Caco-2 (cell line): ENCODE results near the gene QSOX2. TPM values are rescaled to one million over a fixed set of nuclear protein-coding genes. Genes with fewer than 3 reads are reported as not detected.

ENCODE experiments used
- BruUV-seq: library from RNA; stranded (reverse); fragments of 400-500 nt; replicated peaks from 2 replicates; lab custom pipeline; 2021; lab: Mats Ljungman, UMichigan
- CTCF ChIA-PET: fragments of 300-600 bp; sonication (Branson Sonifier 250); formaldehyde crosslinking; loops from one replicate; lab custom pipeline; 2022; ENCODE audit warnings: antibody characterized with exemption; lab: Charles Lee
- POLR2A ChIA-PET: fragments of 300-600 bp; sonication (Branson Sonifier 250); formaldehyde crosslinking; loops from one replicate; lab custom pipeline; 2022; ENCODE audit warnings: antibody characterized with exemption; lab: Charles Lee
- DNase-seq, 2 experiments: peaks; one replicate each; pipeline versions ENCODE4 v3.0.0 to v3.0.0-alpha.2; 2020 to 2022
- H3K27me3 ChIP-seq: replicated peaks from 2 replicates; pipeline ENCODE4 v1.6.0; 2011; ENCODE audit warnings: low read length; ENCODE audit not compliant: control insufficient read depth, insufficient read depth
- H3K36me3 ChIP-seq: 2 replicates; pipeline ENCODE4 v1.5.1; 2011; ENCODE audit warnings: low read length; ENCODE audit not compliant: control insufficient read depth, insufficient read depth
- H3K4me1 ChIP-seq: fragments of 250-450 bp; sonication (Bioruptor Pico); 2 replicates; pipeline ENCODE4 v1.5.1; 2020; ENCODE audit warnings: mild to moderate bottlenecking
- H3K4me3 ChIP-seq: 2 replicates; pipeline ENCODE4 v1.5.1; 2011; ENCODE audit warnings: low read depth, mild to moderate bottlenecking, control low read depth, low read length
- H3K9me3 ChIP-seq: fragments of 250-450 bp; sonication (Bioruptor Pico); 2 replicates; pipeline ENCODE4 v1.5.1; 2020; ENCODE audit warnings: mild to moderate bottlenecking, moderate library complexity
- H3K27ac Mint-ChIP-seq: one replicate; pipeline ENCODE4 v1.8.0; 2022; ENCODE audit warnings: mixed read lengths; ENCODE audit not compliant: unreplicated experiment
- H3K27me3 Mint-ChIP-seq: one replicate; pipeline ENCODE4 v1.8.0; 2022; ENCODE audit warnings: mixed read lengths; ENCODE audit not compliant: insufficient read depth, unreplicated experiment
- H3K36me3 Mint-ChIP-seq: one replicate; pipeline ENCODE4 v1.8.0; 2022; ENCODE audit warnings: mild to moderate bottlenecking, mixed read lengths; ENCODE audit not compliant: insufficient read depth, unreplicated experiment
- H3K4me1 Mint-ChIP-seq: one replicate; pipeline ENCODE4 v1.8.0; 2022; ENCODE audit warnings: low read depth, mixed read lengths; ENCODE audit not compliant: unreplicated experiment
- H3K4me3 Mint-ChIP-seq: one replicate; pipeline ENCODE4 v1.8.0; 2022; ENCODE audit warnings: mild to moderate bottlenecking, moderate library complexity, mixed read lengths; ENCODE audit not compliant: unreplicated experiment
- H3K9me3 Mint-ChIP-seq: one replicate; pipeline ENCODE4 v1.8.0; 2022; ENCODE audit warnings: mixed read lengths; ENCODE audit not compliant: unreplicated experiment
- CTCF ChIP-seq, 2 experiments: fragments of 200-600 bp in 1 of 2; IDR thresholded peaks; 1 replicate in 1 of 2; 2 replicates in 1 of 2; pipeline versions ENCODE4 v1.5.1 to v1.8.0; 2011 to 2022; ENCODE audit warnings: antibody characterized with exemption in 1 of 2, control low read depth in 1 of 2, inconsistent platforms in 1 of 2, low read depth in 1 of 2, low read length in 1 of 2, mild to moderate bottlenecking in 1 of 2, moderate library complexity in 1 of 2; ENCODE audit not compliant: insufficient read depth in 1 of 2, severe bottlenecking in 1 of 2, unreplicated experiment in 1 of 2
- intact Hi-C: fragments of 100-400 bp; cut with micrococcal nuclease; formaldehyde crosslinking; loops from one replicate; pipeline ENCODE4 v1.10.0; 2022; ENCODE audit not compliant: unreplicated experiment
- total RNA-seq: library from RNA; stranded (reverse); gene quantifications from 2 replicates; pipeline ENCODE4 v1.2.3, GENCODE V29; 2022

Gene QSOX2
- total RNA-seq, 1 experiment from 2014 or later, result 29.6 TPM

GRCh38 chr9:136293476-136294077 lies 48.0 kb upstream of the QSOX2 start:
- CTCF ChIA-PET, result no interaction called here

GRCh38 chr9:136292591-136293448 lies 47.2 kb upstream of the QSOX2 start:
- DNase-seq, result no peak
- H3K4me1 ChIP-seq, result peaks cover 20% of the 10 kb centered on the region
- TF ChIP-seq CTCF (IDR thresholded peaks at IDR 0.05; ENCODE audit: insufficient read depth in 1 of 2, low read depth in 1 of 2, low read length in 1 of 2, severe bottlenecking in 1 of 2, unreplicated experiment in 1 of 2), result no peak
- H3K9me3 Mint-ChIP-seq, result no peaks in the 10 kb centered on the region
- CTCF ChIA-PET, result no interaction called here
- no peak overlapping the region for H3K27ac Mint-ChIP-seq
- no peaks in the 10 kb centered on the region for H3K27me3 ChIP-seq
- intact Hi-C loops, result no loop called here
- POLR2A ChIA-PET, result no interaction called here
- H3K9me3 ChIP-seq, result no peaks in the 10 kb centered on the region; the same call in 1 of the 2 replicates
- H3K36me3 ChIP-seq, result no peaks in the 10 kb centered on the region
- H3K4me1 Mint-ChIP-seq, result no peaks in the 10 kb centered on the region
- H3K4me3 ChIP-seq, result no peak overlapping the region
- H3K27me3 Mint-ChIP-seq, result no peaks in the 10 kb centered on the region
- no TSS peak for BruUV-seq
- H3K36me3 Mint-ChIP-seq, result no peaks in the 10 kb centered on the region
- H3K4me3 Mint-ChIP-seq, result no peak overlapping the region

More at GRCh38 chr9:136293476-136294077, 48.0 kb upstream of the QSOX2 start:
- TF ChIP-seq CTCF (IDR thresholded peaks at IDR 0.05; ENCODE audit: insufficient read depth in 1 of 2, low read depth in 1 of 2, low read length in 1 of 2, severe bottlenecking in 1 of 2, unreplicated experiment in 1 of 2), result no peak
- Mint-ChIP-seq H3K4me1 (no peaks in the 10 kb centered on the region), H3K9me3 (no peaks in the 10 kb centered on the region), H3K27ac (no peak overlapping the region), H3K4me3 (no peak overlapping the region), H3K27me3 (no peaks in the 10 kb centered on the region), H3K36me3 (no peaks in the 10 kb centered on the region)
- Histone ChIP-seq H3K4me3 (no peak overlapping the region), H3K27me3 (no peaks in the 10 kb centered on the region), H3K36me3 (no peaks in the 10 kb centered on the region), H3K4me1 (peaks cover 20% of the 10 kb centered on the region), H3K9me3 (no peaks in the 10 kb centered on the region; the same call in 1 of the 2 replicates)
- BruUV-seq, result no TSS peak
- intact Hi-C loops, result no loop called here
- DNase-seq, result no peak
- POLR2A ChIA-PET, result no interaction called here

GRCh38 chr9:136292026-136292538 lies 46.5 kb upstream of the QSOX2 start:
- no peak for DNase-seq
- Histone ChIP-seq H3K9me3 (no peaks in the 10 kb centered on the region; the same call in 1 of the 2 replicates), H3K4me1 (peaks cover 19% of the 10 kb centered on the region), H3K36me3 (no peaks in the 10 kb centered on the region), H3K4me3 (no peak overlapping the region), H3K27me3 (no peaks in the 10 kb centered on the region)
- Mint-ChIP-seq H3K27me3 (no peaks in the 10 kb centered on the region), H3K27ac (no peak overlapping the region), H3K4me1 (no peaks in the 10 kb centered on the region), H3K36me3 (no peaks in the 10 kb centered on the region), H3K4me3 (no peak overlapping the region), H3K9me3 (no peaks in the 10 kb centered on the region)
- BruUV-seq, result no TSS peak
- intact Hi-C loops, result no loop called here
- TF ChIP-seq CTCF (IDR thresholded peaks at IDR 0.05; ENCODE audit: insufficient read depth in 1 of 2, low read depth in 1 of 2, low read length in 1 of 2, severe bottlenecking in 1 of 2, unreplicated experiment in 1 of 2), result no peak
- ChIA-PET POLR2A (no interaction called here), CTCF (no interaction called here)
